SKM-1 (cell line): ENCODE data around the gene PPP1R15B.

Experiments used
- DNase-seq: peaks from one replicate; lab custom pipeline; 2025; ENCODE audit not compliant: unreplicated experiment; lab: John Stamatoyannopoulos, UW

Gene PPP1R15B

DNA sequence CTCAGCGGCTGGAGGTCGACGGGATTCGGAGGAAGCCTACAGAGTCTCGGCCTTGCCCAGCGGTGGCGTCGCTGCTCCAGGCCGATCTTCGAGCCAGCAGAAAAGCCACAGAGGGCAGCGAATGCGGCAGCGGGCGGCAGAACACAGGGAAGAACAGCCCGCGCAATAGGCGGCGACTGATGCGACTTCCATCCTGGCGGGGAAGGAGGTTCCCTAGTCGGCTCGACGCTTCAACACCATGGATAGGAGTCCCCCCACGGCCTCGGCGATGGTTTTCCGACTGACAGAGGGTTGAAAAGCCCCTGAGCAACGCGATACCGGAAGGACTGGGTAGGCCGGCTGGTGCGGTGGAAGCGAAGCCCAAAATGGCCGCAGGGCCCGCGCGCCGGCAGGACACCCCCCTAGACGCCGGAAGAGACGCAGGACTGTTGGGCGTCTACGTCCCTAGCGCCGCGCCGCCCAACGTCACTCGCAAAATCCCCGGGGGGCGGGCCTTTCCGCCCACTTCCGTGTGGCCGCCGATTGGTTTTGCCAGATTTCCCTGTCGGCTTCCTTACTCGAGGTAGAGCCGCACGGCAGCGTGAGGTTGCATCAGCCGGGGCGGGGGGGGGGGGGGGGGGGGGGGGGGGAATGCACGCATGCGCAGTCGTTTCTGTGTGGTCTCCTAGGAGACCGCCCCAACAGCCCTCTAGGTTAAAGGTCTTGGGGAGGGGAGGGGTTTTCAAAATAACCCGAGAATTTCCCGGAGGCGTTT lies at the start of gene PPP1R15B:
Gene PPP1R15B (minus strand): TSS at position 367 of the 754 bp plus-strand sequence. CDS start 406 bp downstream, outside the sequence.
- peak; percentile 99 for DNase-seq

DNA sequence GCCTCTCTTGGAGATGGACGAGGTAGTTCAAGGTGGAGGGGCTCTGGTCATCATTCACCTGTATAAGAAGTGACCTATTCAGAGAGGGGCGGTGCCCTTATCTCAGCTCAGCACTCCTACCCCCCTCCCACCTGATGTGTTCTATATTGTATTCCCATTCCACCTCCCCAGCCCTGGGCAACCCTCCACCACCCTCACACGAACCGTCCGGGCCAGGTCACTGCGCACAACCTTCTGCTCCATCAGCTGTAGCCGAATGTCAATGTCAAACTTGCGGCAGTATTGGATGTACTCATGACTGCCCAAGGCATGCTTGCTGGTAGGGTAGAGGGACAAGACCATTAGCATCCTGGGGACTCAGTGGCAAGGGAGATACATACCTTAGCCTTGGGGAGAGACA lies 48.7 kb upstream of the PPP1R15B start:
- DNase-seq, result no peak

DNA sequence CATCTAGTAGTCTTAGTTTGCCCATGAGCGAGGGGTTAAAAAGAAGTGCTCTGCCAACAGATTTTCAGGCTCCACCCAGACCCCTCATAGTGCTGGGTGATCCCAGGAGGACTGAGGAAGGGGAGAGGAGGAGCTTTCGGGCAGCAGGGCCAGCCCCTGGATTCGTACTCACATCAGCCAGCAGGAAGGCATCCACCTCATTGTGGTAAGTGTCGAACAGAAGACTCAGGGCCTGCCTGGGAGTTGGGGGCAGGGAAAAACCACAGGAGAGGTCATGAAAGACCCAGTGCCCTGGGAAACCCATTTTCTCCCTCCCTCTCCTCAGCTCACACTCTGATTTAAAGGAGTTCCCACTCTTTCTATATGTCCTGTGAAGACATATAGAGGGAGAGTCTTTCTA lies 48.1 kb upstream of the PPP1R15B start:
- no peak for DNase-seq

DNA sequence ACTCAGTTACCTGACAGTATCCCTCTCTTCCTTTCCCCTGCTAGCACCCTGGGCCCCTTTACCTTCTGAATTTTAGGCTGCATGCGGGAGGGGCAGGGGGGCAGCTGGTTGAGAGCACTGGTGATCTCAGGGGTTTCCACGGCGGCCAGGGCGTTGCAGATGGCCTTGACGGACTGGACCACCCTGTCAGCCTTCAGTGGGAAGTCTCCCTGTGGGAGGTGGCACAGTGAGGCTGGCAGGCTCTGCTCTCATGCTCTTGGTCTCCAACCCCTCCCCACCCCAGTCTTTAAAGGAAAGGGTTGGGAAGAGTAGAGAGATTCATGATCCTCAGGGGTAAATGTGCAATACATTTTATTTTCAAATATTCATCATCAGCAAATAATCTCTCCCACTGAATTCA lies 46.0 kb upstream of the PPP1R15B start:
- no peak for DNase-seq

DNA sequence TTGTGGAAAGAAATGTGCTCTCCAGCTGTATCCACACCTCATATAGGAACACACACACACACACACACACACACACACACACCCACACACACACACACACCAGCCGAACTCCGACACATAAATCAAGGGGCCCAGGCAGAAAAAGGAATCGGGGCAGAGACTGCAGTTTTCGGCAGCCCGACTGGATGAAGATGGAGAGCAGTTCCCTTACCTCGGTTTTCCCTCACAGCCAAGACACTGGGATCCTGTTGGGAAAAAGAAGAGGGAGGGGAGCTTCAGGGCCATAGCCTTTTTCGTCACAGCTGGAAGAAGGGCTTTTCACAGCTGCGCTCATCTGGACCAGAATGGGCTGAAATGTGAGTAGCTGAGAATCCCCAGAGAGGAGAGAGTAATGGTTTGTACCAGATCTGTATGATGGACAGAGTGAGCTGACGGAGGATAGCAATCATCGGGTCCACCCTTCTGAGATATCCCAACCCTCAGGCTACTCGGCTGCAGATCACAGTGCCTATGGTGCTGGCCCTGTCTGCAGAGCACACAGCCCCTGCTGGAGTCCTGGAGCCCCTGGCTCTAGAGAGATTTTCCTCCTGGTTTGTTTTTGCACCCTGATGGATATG lies 45.3 kb upstream of the PPP1R15B start:
- no peak for DNase-seq

GRCh38 chr1:204455831-204456145 lies 44.2 kb upstream of the PPP1R15B start:
- DNase-seq, result no peak

- no peak for DNase-seq
These were observed 43.6 kb upstream of the PPP1R15B start for GRCh38 chr1:204455063-204455830.

GRCh38 chr1:204454476-204454875 lies 42.9 kb upstream of the PPP1R15B start:
- no peak for DNase-seq

GRCh38 chr1:204453141-204453772 lies 41.6 kb upstream of the PPP1R15B start:
- DNase-seq, result no peak

DNA sequence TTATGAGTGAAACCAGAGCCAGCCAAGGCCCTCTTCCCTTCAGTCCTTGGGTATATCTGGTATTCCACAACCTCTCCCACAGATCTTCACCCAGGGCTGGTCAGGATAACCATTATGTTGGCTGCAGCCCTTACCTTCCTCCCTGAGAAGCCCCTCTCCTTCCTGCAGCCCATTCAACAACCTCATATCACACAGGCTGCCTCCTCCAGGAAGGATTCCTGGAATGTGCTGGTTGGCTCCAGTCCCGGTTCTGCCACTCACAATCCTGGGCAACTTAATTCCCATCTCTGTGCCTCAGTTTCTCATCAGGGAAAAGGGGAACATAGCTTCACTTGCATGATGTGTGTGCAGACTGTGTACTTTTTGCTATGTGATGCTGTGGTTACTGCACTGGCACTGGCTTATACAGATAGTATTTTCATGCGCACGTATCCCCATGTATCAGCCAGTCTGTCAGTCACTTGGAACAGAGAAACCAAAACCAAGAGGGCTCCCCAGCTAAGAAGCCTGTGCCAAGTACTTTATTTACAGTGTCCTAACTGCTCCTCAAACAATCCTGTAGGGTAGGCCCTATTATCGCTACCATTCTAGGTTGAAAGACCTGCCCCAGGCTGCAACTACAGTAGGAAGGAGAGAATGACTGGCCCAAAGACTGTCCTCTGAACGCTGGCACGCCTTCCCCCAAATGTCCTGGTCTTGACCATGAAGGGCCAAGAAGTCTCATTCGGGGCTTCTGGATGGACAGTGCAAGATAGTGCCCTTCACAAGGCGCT lies 39.9 kb upstream of the PPP1R15B start:
- DNase-seq, result no peak

DNA sequence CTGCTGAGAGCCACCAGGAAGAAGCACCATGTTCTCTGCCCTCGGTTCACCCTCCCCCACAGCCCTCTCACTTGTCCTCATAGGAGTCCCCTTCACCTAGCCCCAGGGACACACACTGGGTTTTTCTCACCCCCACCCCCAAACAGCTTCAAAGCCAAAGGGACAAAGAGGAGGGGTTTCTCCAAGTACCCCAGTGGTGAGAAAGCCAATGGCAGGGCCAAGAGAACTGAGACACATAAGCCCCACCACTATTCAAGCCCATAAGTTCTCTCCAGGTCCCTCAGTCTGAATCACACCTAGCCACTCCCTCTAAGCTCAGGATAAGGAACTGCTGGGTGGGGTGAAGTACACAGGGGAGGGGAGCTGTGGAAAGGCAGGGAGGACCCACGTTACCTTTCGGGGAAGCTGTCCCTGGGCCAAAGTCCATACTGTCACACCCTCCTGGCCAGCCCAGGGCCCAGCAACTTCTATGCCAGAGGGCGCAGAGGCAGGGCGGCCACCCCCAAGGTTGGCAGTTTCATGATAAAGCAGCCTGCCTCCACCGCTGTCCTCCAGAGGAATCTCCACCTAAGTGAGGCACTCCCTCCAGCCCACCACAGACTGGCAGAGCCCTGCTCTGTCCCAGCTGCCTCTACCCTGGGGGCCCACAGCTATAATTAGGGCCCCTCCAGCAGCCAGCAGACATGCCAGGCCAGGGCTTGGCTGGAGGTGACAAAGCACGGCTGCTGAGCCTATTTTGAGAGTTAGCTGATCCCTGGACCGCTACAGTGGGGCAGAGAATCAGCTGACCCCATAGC lies 39.0 kb upstream of the PPP1R15B start:
- no peak for DNase-seq

GRCh38 chr1:204449678-204450280 lies 38.2 kb upstream of the PPP1R15B start:
- no peak for DNase-seq

- no peak for DNase-seq
These were observed 37.5 kb upstream of the PPP1R15B start for GRCh38 chr1:204448991-204449677.

- DNase-seq, result peak; percentile 52
These were observed 36.8 kb upstream of the PPP1R15B start for GRCh38 chr1:204448344-204448964.

GRCh38 chr1:204447736-204448135 lies 36.1 kb upstream of the PPP1R15B start:
- no peak for DNase-seq

DNA sequence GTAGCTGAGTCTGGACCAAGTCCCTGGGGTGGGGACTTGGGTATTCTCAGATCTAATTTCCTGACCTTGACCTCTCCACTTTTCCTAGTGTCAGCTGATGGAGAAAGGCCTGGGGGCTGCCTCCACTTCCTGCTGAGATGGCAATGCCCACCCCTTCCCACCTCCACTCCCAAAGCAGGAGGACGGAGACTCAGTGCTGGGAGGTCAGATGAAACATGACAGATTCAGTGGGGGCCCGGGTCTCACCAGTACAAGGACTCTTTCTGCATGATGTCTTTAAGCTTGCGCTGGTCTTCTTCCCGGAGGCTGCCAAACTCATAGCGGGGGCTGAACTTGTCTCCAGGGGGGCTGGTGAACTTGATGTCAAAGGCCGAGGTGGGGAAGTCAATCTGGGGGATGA lies 35.6 kb upstream of the PPP1R15B start:
- DNase-seq, result no peak

DNA sequence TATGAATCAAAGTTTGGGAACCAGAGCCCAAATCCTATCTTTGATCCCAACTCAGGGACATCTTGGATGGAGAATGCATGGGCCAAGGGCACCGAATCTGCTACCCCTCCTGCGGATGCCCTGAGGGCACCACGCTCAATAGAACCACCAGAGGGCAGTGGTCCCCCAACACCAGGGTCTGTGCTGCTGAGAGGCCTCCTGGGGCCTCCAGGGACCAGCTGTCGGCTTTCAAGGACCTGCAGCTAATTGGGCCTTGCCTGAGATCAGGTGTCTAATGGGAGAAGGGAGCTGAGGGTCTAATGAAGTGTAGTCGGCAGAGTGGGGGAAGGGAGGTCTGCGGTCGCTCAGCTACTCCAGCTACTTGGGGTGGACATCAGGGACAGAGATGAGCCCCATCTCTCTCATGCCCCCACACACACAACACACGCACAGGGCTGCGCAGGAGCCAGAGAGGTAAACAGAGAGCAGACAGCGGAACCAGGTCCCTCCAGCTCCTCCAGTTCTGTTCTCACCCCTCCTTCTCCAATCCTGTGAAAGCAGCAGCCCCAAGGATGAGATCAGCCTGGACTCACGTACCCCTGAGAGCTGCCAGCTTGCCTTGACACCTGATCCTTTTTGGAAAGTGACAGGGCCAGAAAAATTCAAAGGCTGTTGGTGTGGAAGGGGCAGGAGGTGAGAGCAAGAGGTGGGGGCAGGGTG lies 34.9 kb upstream of the PPP1R15B start:
- DNase-seq, result peak; percentile 62

- no peak for DNase-seq
These were observed 34.3 kb upstream of the PPP1R15B start for GRCh38 chr1:204445860-204446412.
